Measurements from ENCODE around the gene SYMPK.

The SYMPK gene

DNA sequence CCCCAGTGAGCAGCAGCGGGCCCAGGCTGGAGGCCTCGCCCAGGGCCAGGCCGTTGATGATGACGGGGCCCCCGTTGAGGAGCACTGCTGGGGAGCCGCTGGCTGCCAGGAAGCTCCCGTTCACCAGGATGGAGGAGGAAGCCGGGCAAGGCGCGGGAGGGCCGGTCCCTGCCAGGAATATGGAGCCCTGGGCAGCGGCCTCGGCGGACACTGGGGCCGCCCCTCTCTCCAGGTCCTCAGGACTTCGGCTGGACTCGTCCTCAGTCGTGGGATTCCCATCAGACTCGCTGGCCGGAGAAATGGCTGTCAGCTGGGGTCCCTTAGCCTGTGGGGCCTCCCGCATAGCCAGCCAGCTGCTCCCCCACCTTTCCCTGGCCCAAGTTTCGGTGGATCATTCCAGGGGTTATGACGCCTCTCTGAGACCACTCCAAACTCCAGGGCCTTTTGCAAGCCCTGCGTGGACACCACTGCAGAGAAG is 96.0 kb downstream of the SYMPK start:
- DNase-seq (ENCODE audit: low spot score) = no peak

DNA sequence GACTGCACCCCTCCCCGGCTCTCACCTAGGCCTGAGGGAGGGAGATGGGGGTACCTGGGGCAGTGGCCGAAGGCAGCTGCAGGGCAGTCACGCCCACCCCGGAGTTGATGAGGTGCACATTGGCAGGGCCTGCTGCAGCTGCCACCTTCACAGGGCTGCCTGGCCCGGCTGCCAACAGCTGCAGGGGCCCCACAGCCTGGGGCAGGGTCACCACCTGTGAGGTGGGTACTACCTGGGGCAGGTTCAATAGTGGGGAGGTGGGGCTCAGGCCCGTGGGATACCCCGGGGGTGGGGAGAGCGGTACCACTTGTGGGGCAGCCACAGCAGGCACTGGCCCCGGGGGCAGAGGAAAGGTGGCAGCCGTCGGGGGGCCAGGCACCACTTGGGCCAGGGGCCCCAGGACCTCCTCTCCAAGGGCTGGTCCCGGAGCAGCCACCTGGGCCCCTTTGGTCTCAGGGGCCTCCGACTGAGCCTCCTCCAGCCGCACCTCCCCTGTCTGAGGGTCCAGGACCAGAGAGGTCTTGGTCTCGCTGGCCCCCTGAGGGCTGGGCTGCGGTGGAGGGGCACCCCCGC is 96.6 kb downstream of the SYMPK start:
- DNase-seq (ENCODE audit: low spot score) = no peak

DNA sequence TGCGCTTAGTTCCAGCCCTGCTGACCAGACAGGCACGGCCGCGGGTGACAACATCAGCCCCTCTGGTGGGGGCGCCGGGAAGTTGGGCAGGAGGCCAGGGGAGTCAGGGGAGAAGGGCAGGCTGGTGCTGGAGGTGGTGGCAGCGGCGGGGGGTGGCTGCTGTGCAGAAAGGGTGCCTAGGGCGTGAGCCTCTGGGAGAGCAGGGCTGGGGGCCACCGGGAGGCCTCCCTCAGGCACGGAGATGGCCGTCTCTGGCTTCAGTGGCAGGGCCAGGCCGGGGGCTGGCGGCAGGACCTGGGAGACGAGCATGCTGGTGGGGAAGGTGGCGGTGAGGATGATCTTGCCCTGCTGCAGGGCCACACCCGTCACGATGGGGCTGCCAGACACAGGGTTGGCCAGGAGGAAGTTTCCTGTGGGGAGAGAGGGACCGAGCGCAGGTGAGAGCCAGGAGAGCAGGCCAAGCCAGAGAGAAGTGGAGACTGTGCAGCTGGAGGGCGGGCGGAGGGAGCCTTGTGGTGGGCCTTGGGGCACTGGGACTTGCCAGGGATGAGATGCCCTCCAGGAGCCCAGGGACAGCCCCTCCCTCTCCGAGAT is 97.1 kb downstream of the SYMPK start:
- no peak for DNase-seq (ENCODE audit: low spot score)
